Stomach (tissue), 4 donors: ENCODE data around the gene SAMD8.

Experiments
- POLR2A ChIP-seq, 4 donors: fragments of 450-650 bp; IDR thresholded peaks; one replicate each; pipeline ENCODE4 v1.6.1; 2016; ENCODE audit warnings: antibody characterized with exemption in 4 of 4, control low read depth in 2 of 4, mild to moderate bottlenecking in 1 of 4, moderate library complexity in 1 of 4
- POLR2AphosphoS5 ChIP-seq, 3 donors: sonication (generic); formaldehyde crosslinking; IDR thresholded peaks; one replicate each; pipeline ENCODE4 v1.6.1; 2016; ENCODE audit warnings: antibody characterized with exemption in 3 of 3

DNA sequence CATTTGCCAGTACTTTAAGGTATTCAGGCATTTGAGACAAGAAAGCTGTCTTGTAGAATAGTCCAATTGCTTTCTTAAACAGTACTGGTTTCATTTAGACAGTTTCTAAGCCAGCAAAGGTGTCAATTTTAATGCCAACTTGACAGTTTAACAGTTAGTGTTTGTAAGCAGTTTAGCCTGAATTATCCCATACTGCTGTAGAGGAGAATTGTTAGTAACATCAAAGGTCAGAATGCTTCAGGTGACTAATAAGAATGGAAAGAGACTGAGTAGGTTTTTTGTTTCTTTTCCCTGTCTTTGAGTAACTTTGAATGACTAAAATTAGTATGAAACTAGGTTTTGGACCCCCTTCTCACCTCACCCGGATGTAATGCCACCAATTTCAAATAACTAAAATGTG, 69.6 kb downstream of the SAMD8 start:
- TF ChIP-seq POLR2AphosphoS5 (IDR thresholded peaks at IDR 0.05) (no peak), POLR2A (IDR thresholded peaks at IDR 0.05) (no peak)
